T47D (cell line): Measurements from ENCODE around the gene EGFR.

Experiments used
- DNase-seq, 2 experiments: peaks; one replicate each; pipeline versions ENCODE4 v3.0.0 to v3.0.0-alpha.2; 2011 to 2012; ENCODE audit warnings: low read depth in 1 of 2, low spot score in 1 of 2
- JUND ChIP-seq: IDR thresholded peaks from 2 replicates; pipeline ENCODE4 v1.6.1; 2012; ENCODE audit warnings: low read depth
- in situ Hi-C: cut with HindIII; loops from 2 replicates; pipeline ENCODE4 v1.10.0; 2016; ENCODE audit warnings: low sequenced_read_pairs, low pct_unique_long_range_greater_than_20kb

Gene EGFR

GRCh38 chr7:55086413-55087201 is 67.8 kb downstream of the EGFR start:
- in situ Hi-C loops = no loop called here
- DNase-seq = no peak
- no peak for TF ChIP-seq JUND

- in situ Hi-C loops = no loop called here
Observed at GRCh38 chr7:55087521-55087961, 68.7 kb downstream of the EGFR start.

GRCh38 chr7:55088107-55088506 is 69.3 kb downstream of the EGFR start:
- DNase-seq = no peak
- in situ Hi-C loops = no loop called here
- TF ChIP-seq JUND = no peak

More at GRCh38 chr7:55087521-55087961, 68.7 kb downstream of the EGFR start:
- no peak for DNase-seq
- TF ChIP-seq JUND = no peak

GRCh38 chr7:55088620-55089019 is 69.8 kb downstream of the EGFR start:
- in situ Hi-C loops = no loop called here
- no peak for TF ChIP-seq JUND
- DNase-seq = no peak

GRCh38 chr7:55092186-55092974 is 73.6 kb downstream of the EGFR start:
- in situ Hi-C loops = no loop called here
- no peak for TF ChIP-seq JUND
- DNase-seq = no peak

GRCh38 chr7:55092975-55093373 is 74.2 kb downstream of the EGFR start:
- in situ Hi-C loops = no loop called here
- TF ChIP-seq JUND = no peak
- DNase-seq = no peak

GRCh38 chr7:55093674-55094073 is 74.9 kb downstream of the EGFR start:
- in situ Hi-C loops = no loop called here
- TF ChIP-seq JUND = no peak
- DNase-seq = no peak

GRCh38 chr7:55094092-55094690 is 75.4 kb downstream of the EGFR start:
- no peak for TF ChIP-seq JUND
- in situ Hi-C loops = no loop called here
- DNase-seq = no peak

- in situ Hi-C loops = no loop called here
- TF ChIP-seq JUND = no peak
- DNase-seq = no peak
Observed at GRCh38 chr7:55095672-55096071, 76.9 kb downstream of the EGFR start.

- TF ChIP-seq JUND = no peak
- DNase-seq = no peak
- in situ Hi-C loops = no loop called here
Observed at GRCh38 chr7:55096323-55096722, 77.5 kb downstream of the EGFR start.

GRCh38 chr7:55097100-55097499 is 78.3 kb downstream of the EGFR start:
- DNase-seq = no peak
- no peak for TF ChIP-seq JUND
- in situ Hi-C loops = no loop called here

GRCh38 chr7:55099066-55099820 is 80.4 kb downstream of the EGFR start:
- no peak for DNase-seq
- no peak for TF ChIP-seq JUND
- in situ Hi-C loops = no loop called here
